Astrocyte (in vitro differentiated cells and primary cell): Measurements from ENCODE around the gene MSRB3.

Experiments used
- EZH2 ChIP-seq: IDR thresholded peaks from 2 replicates; pipeline ENCODE4 v1.6.1; 2012; ENCODE audit warnings: mild to moderate bottlenecking, low read length, inconsistent platforms; ENCODE audit not compliant: insufficient read depth
- TF ChIP-seq, protein P1 (sequence below): IDR thresholded peaks from 2 replicates; pipeline ENCODE4 v1.5.1; 2011; ENCODE audit warnings: low read depth, mild to moderate bottlenecking, inconsistent platforms, low read length, moderate library complexity; ENCODE audit not compliant: insufficient read depth

DNA sequence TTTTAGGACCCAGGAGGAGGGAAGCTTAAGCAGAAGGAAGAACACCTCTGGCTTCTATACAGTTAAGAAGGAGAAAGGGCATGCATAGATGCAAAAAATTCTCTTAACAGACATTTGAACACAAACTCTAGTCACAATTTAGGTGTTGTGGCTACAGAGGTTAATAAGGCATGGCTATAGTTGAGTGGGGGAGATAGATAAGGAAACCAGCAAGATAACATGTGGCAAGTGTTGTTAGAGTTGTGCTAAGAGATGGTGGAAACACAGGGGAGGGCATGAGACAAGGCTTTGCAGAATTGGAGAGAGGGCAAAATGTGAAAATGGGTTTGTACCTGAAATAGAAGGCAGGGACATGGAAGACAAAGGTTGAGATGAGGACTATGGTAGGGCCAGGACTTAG lies 88.9 kb downstream of the MSRB3 start:
- TF ChIP-seq, protein P1, sequence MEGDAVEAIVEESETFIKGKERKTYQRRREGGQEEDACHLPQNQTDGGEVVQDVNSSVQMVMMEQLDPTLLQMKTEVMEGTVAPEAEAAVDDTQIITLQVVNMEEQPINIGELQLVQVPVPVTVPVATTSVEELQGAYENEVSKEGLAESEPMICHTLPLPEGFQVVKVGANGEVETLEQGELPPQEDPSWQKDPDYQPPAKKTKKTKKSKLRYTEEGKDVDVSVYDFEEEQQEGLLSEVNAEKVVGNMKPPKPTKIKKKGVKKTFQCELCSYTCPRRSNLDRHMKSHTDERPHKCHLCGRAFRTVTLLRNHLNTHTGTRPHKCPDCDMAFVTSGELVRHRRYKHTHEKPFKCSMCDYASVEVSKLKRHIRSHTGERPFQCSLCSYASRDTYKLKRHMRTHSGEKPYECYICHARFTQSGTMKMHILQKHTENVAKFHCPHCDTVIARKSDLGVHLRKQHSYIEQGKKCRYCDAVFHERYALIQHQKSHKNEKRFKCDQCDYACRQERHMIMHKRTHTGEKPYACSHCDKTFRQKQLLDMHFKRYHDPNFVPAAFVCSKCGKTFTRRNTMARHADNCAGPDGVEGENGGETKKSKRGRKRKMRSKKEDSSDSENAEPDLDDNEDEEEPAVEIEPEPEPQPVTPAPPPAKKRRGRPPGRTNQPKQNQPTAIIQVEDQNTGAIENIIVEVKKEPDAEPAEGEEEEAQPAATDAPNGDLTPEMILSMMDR, result no peak
- no peak for TF ChIP-seq EZH2
